ENCODE results near the gene PAX5.
A peak's percentile ranks its signal among the peaks of the same experiment; 100 is the strongest.

PAX5 gene

DNA sequence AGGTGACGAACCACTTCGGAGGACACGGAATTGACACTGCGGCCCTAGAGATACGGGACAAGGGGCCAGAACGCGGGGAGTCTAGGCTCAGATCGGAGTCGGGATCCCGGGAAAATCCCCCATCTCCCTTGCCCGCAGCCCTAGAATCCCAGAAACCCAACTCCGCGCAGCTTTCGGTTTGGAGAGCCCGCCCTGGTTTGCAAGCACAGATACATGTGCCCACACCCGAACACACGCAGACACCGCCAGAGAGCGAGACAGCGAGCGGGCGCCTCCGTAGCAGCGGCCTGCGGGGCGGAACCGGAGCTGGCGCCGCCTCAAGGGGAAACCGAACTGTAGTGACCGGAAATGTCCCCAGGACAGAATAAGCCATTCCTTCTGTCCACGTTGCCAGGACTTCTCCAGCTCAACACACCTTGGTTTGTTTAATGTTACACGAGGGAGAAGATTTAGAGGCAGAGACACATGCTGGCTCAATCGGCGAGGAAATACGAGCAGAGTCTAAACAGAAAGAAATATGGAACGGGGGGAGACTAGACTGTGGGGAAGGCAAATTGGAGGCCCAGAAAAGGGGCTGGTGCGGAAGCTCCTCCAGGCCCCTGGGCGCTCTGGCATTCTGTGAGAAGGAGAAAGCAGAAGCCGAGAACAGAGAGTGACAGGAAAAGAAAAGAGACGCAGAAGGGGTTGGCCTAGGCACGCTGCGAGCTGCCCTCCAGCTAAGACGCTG, 2.9 kb upstream of the PAX5 start:
- DNase-seq, result no peak

DNA sequence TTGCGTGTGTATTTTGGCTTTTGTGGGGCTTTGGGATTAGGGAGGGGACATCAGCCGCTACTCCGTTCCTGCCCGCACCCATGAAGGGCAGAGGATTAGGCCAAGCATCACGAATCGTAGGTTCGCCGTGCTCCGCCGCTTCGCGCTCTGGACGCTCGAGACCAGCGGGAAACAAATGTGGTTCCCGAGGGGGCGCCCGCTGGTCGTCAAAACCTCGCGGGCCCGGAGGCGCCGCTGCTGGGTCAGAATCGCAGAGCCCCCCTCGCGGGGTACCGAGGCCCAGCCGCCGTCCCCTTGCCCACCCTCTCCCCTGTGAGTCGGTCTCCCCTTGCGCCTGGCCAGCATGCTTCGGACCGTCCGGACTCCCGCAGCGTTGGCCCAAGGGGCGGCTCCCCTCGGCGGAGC, 2.3 kb upstream of the PAX5 start:
- DNase-seq, result no peak

DNA sequence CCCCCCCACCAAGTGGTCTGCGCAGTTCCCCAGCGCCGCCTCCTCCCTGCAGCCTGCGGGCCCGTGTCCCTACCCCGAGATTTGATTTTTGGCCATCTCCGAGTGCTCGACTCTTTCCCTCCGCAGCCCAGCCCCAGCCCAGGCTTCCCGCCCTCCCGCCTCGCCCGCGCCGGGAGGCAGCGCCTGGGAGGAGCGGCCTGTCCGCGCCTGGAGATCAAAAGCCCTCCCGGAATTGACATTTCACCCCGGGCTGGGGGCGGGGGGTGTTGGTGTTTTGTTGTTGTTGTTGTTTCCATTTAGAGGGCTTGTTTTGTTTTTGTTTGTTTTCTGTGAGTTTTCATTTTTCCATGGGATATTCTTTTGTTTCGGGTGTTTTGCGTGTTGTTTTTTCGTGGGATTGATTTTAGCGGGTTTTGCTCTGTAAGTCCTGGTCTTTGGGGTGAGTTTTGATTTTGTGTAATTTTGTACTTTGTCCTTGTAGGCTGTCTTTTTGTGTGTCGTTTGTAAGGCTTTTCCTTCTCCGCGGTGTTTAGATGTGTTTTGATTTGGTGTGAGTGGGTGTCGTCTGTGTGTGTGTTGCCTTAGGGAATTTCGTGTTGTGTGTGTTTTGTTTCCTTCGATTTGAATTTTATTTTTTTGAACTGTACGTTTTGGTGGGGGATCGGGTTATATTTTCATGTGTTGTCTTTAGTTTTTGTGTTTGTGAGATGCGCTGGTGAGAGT, 1.7 kb upstream of the PAX5 start:
- peak; percentile 12 for DNase-seq

DNA sequence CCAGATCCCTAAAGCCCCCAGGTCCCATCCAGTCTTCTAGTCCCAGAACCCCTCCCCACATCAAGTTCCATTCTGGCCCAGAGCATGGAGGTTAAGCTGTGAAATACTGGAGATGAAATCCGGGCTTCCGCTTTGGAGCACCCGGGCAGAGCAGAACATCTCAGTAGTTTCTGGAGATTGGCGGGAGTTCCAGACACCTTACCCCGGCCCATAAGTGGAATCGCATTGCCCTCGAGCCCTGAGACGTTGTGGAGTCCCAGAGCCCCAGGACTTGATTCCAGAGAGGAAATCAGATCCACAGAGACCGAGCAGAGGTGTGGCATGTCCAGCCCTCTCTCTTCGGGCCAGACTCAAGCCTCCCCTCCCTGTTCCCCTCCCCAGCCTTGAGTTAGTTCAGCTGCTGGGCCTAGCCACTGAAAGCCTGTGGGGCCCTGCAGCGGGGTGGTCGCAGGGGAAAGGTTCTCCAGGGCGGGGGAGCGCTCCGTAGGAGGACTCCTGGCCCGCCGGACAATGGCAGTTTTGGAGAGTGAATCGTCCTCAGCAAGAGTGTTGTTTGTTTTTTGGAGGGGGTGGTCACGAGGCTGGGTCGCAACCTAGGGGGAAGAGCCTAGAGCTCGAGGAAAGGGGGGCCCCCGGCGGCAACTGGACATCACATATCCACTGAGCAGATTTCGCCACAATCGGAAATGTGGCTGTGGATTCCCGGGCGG, 1.0 kb upstream of the PAX5 start:
- no peak for DNase-seq

DNA sequence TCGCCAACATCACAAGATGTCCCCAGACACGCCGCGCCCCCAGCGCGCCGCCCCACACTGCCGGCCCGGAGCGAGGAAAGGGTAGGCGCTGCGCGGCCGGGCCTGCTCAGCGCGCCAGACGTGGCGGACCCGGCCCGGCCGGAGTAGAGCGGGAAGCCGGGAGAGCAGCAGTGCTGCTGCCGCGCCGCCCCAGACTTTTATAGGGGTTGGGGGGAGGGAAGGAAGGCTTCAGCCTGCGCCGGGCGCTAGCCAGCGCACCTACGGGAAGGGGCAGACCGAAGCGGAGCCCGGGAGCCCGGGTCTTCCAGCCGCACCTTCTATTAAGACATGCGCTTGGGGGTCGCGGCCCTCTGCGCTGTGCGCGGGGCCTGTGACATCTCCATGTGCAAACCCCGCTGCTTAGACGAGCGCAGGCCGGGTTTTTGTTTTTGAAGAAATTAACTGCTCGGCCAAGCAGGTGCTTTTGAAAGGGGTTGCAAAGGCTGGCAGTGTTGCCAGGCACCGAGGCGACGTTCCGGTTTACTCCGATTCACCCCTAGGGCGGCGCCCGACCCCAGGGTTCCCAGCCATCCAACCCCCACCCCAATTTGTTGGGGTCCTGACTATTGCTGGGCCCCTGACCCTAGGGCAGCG, 353 bp upstream of the PAX5 start:
- peak; percentile 26 for DNase-seq

DNA sequence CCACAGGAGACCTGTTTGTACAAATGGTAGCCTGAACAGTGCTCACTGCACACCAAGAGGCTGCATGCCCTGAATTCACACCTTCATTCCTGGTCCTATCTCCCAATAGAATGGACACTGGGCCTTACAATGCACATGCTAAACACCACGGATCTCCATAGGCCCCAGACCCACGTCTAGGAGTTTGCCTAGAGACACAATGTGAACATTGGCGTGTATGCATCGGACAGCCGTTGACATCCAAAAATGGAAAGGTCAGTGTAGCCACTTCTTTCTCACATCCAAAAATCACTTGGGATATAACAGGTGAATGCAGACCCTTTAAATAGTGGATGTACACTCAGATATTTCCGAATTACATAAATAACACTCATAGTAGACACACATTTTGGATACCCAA, 927 bp downstream of the PAX5 start:
- DNase-seq, result no peak

DNA sequence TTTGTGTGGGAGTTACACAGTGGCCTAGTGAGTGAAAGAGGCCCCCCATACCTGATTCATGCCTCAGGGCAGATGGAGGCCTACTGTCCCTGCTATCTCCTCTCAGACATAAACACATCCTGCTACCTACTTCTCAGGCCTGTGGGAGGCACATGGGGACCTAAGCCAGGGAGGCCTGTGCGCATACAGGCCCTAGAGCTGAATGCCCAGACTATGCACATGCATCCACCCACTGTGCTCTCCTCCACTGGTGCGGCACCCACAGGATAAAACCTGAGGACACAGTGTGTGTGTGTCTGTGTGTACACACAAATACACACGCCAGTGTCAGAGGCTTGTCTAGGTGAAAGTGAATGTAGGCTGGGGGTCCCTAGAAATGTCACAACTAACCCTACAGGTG, 1.4 kb downstream of the PAX5 start:
- DNase-seq, result no peak

DNA sequence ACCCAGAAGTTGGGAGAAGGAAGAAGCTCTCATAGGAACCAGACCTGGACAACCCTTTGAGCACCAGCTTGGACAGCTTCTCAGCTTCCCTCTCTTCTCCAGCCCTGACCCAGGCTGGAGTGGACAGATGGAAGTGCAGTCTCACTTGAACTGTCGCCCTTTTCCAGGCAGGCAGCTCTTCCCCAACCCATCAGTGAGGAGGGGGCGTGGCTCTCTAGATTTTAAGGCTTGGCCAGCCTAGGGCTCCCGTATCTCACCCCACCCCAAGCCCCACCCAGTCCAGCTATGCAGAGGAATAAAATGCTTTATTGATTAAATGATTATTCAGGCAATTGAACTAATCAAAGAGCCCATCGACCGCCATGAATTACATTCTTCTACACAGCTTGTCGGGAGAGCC, 2.2 kb downstream of the PAX5 start:
- no peak for DNase-seq

DNA sequence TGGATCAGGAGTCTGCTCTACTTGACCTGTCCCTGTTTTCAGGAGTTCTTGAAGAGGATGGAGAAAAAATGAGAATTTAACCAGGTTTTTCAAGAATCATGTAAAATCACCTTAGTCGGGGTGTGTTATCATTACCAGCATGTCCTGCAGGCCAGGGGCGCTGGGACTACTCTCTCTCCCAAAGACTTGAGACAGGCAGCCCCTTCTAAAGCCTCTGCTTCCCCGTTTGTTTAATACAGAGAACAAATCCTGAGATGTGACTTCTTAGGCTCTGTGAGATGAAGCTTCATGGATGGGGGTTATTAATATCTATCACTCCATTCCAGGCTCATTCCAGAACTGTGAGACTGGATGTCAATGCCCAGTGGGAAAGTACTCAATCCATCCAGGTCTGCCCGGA, 3.0 kb downstream of the PAX5 start:
- DNase-seq, result no peak

DNA sequence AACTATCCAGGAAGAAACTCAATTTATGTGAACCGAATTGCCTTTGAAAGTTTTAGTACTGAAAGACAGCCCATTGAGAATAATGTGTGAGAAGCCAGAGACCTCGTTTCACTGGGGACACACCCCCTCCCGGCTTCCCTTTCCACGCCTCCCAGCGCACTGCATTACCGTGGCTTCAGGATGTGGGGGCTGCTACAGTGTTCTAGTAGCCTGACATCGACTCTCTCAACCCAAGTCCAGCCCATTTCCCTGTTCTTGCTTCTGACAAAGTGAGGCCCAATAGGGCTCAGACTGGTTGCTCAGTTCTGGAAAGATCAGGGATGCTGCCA, 3.5 kb downstream of the PAX5 start:
- no peak for DNase-seq

DNA sequence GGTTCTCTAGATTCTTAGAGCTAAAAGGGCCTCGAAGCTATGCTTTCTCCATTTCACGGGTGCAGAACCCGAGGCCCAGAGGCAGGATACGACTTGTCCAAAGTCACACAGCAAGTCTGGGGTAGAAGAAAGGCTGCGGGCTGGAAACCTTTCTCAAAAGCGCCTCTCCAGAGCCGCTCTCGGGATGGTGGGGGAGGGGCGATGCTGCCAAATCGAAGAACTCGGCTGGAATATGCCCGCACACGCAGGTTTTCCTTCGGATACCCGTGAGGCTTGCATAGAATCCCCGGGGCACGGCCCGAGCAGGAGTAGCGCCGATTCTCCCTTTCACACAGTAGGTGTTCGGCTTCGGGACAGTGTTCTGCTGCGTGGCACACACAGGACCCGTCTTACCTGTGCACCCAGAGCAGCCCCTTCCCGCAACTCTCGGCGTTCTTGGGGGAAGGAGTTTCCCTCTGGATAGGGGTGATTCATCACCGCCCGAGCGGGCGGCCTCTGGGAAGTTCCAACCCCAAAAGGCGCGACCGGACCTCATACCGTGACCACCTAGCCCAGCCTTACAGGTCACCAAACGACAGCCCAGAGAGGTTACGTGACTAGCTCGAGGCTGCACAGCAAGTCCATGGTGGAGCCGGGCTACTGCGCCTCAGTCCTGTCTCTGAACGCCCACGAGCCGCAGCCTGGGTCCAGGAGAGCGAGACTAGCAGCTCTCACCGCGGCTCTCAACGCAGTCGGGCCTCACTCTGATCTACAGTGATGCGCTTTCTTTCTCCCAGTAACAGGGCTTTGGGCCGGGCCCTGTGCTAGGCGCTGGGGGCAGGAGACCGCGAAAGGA, 4.1 kb downstream of the PAX5 start:
- no peak for DNase-seq

DNA sequence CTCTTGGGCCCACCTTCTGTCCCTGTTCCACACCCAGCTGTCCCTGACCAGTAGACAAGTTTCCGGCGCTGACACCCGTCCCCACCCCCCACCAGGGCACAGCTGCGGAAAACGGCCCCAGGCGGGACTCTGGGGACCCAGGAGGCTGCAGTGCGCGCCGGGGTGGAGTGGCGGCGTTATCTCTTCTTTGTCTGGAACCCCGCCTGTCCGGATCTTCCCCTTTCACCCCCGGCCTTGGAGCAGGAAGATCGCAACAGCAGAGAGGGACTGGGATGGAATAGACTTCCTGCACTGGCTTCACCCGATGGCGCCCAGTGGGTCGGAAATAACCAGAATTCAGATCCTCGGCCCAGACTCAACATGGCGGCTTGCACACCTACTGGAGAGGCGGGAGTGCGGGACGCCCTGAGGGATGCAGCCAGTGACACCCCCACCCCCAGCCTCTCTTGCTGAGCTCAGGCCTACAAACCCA, 4.7 kb downstream of the PAX5 start:
- DNase-seq, result no peak

DNA sequence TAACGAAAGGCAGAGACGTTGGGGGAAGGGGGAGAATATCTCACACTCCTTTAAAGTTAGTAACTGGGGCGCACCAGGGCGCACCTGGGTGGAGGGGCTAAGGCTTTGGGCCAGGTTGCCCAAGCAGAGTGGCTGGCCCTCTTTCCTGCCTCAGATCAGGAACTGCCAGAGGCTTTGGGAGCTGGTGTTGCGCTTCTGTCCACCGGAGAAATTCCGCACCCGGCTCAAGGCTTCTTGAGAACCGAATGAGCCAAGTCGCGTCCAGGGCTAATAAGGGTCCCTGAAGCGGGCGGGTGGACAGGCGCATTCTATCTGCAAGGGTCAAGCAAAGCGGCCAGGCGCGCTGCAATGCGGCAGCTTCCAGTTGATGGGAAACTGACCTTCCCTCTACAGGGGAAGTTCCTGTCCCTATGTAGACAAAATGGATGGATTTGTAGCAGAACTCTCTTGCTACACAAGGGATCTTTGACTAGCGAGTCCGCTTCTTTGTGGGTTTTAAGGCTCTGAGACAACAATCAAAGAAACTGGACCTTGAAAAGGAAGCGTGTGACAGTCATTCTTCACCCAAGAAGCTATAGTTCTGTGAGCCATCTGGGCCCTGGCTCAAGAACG, 5.5 kb downstream of the PAX5 start:
- DNase-seq, result no peak

DNA sequence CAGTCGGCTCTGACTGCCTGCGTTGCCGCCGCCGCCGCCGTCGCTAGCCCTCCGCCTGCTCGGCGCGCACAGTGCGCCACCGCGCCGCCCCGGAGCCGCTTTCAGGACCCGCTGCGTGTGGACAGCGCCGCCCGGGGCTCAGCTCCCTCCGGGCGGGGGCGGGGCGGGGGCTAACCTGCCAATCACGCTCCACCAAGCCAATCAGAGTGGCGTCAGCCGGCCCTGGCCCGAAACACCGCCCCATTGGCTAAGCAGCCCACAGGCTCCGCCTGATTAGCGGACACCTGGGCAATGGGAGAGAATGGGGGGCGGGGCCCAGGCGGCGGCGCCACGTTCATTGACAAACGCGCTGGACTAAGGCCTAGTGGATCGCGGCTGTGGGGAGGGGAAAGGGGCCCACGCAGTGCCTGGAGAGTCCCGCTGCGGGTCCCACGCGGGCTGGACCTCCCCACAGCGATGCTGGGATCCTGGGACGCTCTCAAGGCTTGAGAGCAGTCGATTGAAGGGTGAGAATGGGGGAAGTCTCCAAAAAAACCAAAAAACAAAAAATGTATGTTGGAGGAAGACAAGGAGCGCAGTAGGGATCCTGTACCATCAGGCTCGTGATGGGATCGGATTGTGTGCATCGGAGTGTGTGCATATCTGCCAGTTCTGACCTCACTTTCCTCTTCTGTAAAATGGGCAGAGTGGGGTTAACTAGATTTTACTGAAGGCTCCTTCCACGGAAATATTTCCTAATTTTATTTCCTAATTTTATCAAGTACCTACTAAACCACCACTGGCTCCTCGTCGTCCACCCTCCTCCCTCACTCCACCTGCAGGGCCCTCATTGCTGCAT, 6.3 kb downstream of the PAX5 start:
- DNase-seq, result peak; percentile 96

DNA sequence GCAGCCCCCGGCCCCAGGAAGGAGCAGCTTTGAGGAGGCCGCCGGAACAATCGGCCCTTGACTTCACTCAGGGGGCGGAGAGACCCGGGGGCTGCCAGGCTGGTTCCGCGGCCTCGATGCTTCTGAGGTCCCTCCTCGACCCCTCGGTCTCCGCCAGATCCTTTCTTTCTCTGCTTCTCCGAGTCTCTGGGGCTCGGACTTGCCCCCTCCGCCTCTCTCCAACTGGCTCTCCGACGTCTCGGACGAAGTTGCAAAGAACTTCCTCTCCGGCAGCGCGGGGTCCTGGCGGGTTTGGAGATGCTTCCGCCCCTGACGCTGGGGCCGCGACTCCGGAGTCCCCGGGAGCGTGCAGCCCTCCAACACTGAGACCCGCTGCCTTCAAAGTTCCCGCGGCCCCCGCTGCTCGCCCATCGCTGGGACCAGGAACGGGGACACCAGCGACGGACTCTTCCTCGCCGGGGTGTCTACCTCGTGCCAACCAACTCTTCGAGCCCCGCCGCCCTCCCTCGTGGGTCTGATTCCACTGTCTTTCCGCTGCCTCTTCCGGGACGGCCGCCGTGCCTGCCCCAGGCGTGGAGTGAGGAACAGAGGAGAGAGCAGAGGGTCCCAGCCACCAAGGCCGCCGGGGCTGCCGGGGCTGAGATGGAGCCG, 7.0 kb downstream of the PAX5 start:
- DNase-seq, result no peak

DNA sequence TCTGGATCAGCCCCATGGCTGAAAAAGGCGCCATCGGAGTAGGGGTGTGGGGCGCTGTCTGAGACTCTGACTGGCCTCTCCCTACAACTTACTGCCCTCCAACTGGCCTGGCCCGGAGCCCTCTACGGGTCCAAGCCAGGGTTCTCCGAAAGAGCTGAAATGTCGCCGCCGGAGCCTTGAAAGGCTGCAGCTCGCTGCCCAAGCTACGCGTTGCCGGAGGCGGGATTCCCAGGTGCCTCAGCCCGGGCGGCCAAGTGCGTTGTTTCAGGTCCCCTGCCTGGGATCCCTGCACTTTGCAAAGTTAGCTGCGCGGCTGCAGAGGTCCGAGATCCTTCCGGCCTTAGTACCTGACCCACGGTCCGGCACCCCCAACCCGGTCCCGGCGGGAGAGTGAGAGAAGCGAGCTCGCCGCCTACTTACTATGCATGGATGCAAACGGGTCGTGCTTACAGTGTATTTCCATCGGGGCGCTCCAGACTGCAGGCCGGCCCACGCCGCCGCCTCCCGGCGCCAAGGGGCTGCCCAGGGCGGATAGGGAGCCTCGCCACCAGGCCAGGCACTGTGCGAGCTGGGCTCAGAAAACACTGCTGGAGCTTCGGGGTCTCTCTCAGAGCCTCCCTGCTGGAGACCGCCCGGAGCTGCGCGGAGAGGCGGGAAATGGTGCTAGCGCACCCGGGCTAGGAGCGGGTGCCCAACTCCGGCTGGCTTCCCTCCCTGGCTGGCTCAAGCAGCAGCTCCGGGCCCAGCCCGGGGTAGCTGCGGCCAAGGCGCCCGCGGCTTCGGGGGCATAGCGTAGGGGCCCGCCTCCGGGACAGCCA, 7.7 kb downstream of the PAX5 start:
- no peak for DNase-seq

DNA sequence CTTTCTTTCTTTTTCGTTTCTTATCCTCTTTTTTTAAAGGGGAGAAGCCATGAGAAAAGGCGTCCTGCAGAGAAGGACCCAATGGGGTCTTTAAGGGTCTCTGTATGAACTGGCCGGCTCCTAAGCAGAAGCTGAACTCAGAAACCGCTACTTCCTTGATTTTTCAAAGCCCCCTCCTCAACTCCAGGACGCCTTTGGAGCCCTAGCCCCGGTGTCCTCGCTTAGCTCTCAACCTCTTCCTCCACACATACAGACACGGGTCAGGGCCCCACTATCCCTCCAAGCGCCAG, 8.3 kb downstream of the PAX5 start:
- no peak for DNase-seq

DNA sequence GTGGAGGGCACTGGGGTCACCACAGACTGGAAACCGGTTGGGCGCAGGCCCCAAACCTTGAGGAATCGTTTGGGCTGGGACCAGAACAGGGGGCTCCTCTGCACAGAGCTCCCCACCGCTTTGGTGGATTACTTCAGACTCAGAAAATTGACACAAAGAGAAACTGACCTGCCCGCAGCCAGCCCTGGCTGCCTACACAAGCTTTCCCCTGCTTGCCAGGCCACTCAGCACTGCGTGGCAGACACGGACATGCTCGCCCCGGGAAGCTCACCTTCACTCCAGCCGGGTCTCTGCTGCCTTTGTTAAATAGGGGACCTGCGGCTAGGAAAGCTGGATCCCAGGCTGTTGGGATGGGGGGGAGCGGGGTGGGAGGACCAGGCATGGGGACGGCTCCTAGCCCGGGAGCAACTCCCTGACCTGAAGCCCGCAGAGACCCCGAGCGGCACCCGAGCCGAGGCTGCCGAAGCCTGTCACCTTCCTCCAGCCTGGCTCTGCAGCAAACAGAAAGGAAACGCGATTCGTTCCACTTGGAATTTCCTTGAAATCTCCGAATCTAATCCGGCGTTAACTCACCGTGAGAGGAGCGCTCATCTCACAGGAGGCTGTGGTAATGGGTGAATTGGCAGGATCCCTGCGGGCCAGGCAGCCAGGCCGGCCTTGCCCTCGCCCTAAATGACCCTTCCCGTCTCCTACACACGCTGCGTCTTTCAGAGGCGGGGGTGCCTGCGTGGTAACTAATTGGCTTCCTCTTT, 8.8 kb downstream of the PAX5 start:
- no peak for DNase-seq

DNA sequence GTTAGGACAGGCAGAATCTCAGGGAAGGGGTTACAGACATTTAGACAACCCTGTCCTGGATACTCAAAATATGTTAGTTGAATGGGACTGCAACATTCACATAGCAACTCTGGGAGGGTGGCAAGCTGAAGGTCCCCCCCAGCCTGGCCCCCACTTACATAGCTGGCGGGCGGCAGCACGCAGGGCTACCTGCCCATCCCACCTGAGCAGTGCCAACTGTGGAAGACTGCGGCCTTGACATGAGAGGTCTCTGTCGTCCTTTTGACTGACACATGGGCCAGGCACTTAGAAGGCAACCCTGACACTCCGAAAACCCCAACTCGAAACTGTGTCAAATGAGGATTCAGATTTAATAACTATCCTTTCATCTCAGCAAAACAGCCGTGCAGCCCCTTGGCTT, 16.5 kb downstream of the PAX5 start:
- no peak for DNase-seq
